ENCODE data around the gene NAGPA. TPM values are rescaled to one million over a fixed set of nuclear protein-coding genes. Genes with fewer than 3 reads are reported as not detected.

NAGPA gene
- polyA plus RNA-seq, 3 donors: 11.5 to 14.7 (median 13.4) TPM

- no peak for DNase-seq
Observed at GRCh38 chr16:5004311-5004710, 29.4 kb downstream of the NAGPA start.

GRCh38 chr16:5003828-5004227 lies 29.9 kb downstream of the NAGPA start:
- no peak for DNase-seq

GRCh38 chr16:5003211-5003610 lies 30.5 kb downstream of the NAGPA start:
- no peak for DNase-seq

- no peak for DNase-seq
Observed at GRCh38 chr16:5002699-5003143, 31.0 kb downstream of the NAGPA start.

- no peak for DNase-seq
Observed at GRCh38 chr16:5001986-5002385, 31.7 kb downstream of the NAGPA start.

- DNase-seq: no peak
Observed at GRCh38 chr16:5001571-5001970, 32.2 kb downstream of the NAGPA start.

GRCh38 chr16:5000573-5001001 lies 33.1 kb downstream of the NAGPA start:
- no peak for DNase-seq

- no peak for DNase-seq
Observed at GRCh38 chr16:4994719-4995434, 38.9 kb downstream of the NAGPA start.

- no peak for DNase-seq
Observed at GRCh38 chr16:4991754-4992153, 42.0 kb downstream of the NAGPA start.

- no peak for DNase-seq
Observed at GRCh38 chr16:4990415-4990814, 43.3 kb downstream of the NAGPA start.

- DNase-seq: no peak
Observed at GRCh38 chr16:4989391-4990006, 44.2 kb downstream of the NAGPA start.

GRCh38 chr16:4988647-4989046 lies 45.1 kb downstream of the NAGPA start:
- DNase-seq: no peak

- no peak for DNase-seq
Observed at GRCh38 chr16:4987580-4988374, 46.0 kb downstream of the NAGPA start.

GRCh38 chr16:4987250-4987579 lies 46.5 kb downstream of the NAGPA start:
- no peak for DNase-seq

GRCh38 chr16:4984174-4984990 lies 49.4 kb downstream of the NAGPA start:
- DNase-seq: no peak

GRCh38 chr16:4982056-4982867 lies 51.5 kb downstream of the NAGPA start:
- no peak for DNase-seq

- DNase-seq: no peak
Observed at GRCh38 chr16:4981473-4981872, 52.3 kb downstream of the NAGPA start.

- DNase-seq: no peak
Observed at GRCh38 chr16:4980691-4981090, 53.0 kb downstream of the NAGPA start.

GRCh38 chr16:4979736-4980660 lies 53.7 kb downstream of the NAGPA start:
- no peak for DNase-seq

- no peak for DNase-seq
Observed at GRCh38 chr16:4979164-4979563, 54.6 kb downstream of the NAGPA start.
